ENCODE data around the gene ACVR2B.

The ACVR2B gene

GRCh38 chr3:38524141-38524739 lies 70.5 kb downstream of the ACVR2B start:
- Histone ChIP-seq H3K4me1 (ENCODE audit: control insufficient read depth, insufficient read depth, low read length) (no peaks in the 10 kb centered on the region), H3K4me3 (ENCODE audit: low read length) (no peak overlapping the region), H3K27me3 (ENCODE audit: control insufficient read depth, insufficient read depth, low read length) (no peaks in the 10 kb centered on the region), H3K9me3 (ENCODE audit: control insufficient read depth, low read length) (no peaks in the 10 kb centered on the region), H3K36me3 (ENCODE audit: control insufficient read depth, insufficient read depth, low read length) (peaks cover 5% of the 10 kb centered on the region), H3K9ac (ENCODE audit: low read length) (no peak overlapping the region)

- Histone ChIP-seq H3K4me3 (ENCODE audit: low read length) (no peak overlapping the region), H3K4me1 (ENCODE audit: control insufficient read depth, insufficient read depth, low read length) (no peaks in the 10 kb centered on the region), H3K36me3 (ENCODE audit: control insufficient read depth, insufficient read depth, low read length) (peaks cover 5% of the 10 kb centered on the region), H3K9me3 (ENCODE audit: control insufficient read depth, low read length) (no peaks in the 10 kb centered on the region), H3K9ac (ENCODE audit: low read length) (no peak overlapping the region), H3K27me3 (ENCODE audit: control insufficient read depth, insufficient read depth, low read length) (no peaks in the 10 kb centered on the region)
These were observed 73.1 kb downstream of the ACVR2B start for GRCh38 chr3:38526792-38527191.

GRCh38 chr3:38528457-38528856 lies 74.8 kb downstream of the ACVR2B start:
- no peak overlapping the region for H3K9ac ChIP-seq (ENCODE audit: low read length)
- no peaks in the 10 kb centered on the region for H3K4me1 ChIP-seq (ENCODE audit: control insufficient read depth, insufficient read depth, low read length)
- no peak overlapping the region for H3K4me3 ChIP-seq (ENCODE audit: low read length)
- no peaks in the 10 kb centered on the region for H3K27me3 ChIP-seq (ENCODE audit: control insufficient read depth, insufficient read depth, low read length)
- H3K9me3 ChIP-seq (ENCODE audit: control insufficient read depth, low read length), result no peaks in the 10 kb centered on the region
- H3K36me3 ChIP-seq (ENCODE audit: control insufficient read depth, insufficient read depth, low read length), result peaks cover 5% of the 10 kb centered on the region

- H3K36me3 ChIP-seq (ENCODE audit: control insufficient read depth, insufficient read depth, low read length), result peaks cover 5% of the 10 kb centered on the region
- no peaks in the 10 kb centered on the region for H3K9me3 ChIP-seq (ENCODE audit: control insufficient read depth, low read length)
- no peaks in the 10 kb centered on the region for H3K4me1 ChIP-seq (ENCODE audit: control insufficient read depth, insufficient read depth, low read length)
- no peak overlapping the region for H3K9ac ChIP-seq (ENCODE audit: low read length)
- H3K27me3 ChIP-seq (ENCODE audit: control insufficient read depth, insufficient read depth, low read length), result no peaks in the 10 kb centered on the region
- no peak overlapping the region for H3K4me3 ChIP-seq (ENCODE audit: low read length)
These were observed 78.8 kb downstream of the ACVR2B start for GRCh38 chr3:38532529-38532928.

GRCh38 chr3:38533285-38533976 lies 79.7 kb downstream of the ACVR2B start:
- no peak overlapping the region for H3K9ac ChIP-seq (ENCODE audit: low read length)
- H3K4me1 ChIP-seq (ENCODE audit: control insufficient read depth, insufficient read depth, low read length), result no peaks in the 10 kb centered on the region
- no peaks in the 10 kb centered on the region for H3K27me3 ChIP-seq (ENCODE audit: control insufficient read depth, insufficient read depth, low read length)
- H3K36me3 ChIP-seq (ENCODE audit: control insufficient read depth, insufficient read depth, low read length), result peaks cover under 1% of the 10 kb centered on the region
- no peaks in the 10 kb centered on the region for H3K9me3 ChIP-seq (ENCODE audit: control insufficient read depth, low read length)
- no peak overlapping the region for H3K4me3 ChIP-seq (ENCODE audit: low read length)

- no peaks in the 10 kb centered on the region for H3K36me3 ChIP-seq (ENCODE audit: control insufficient read depth, insufficient read depth, low read length)
- no peaks in the 10 kb centered on the region for H3K4me1 ChIP-seq (ENCODE audit: control insufficient read depth, insufficient read depth, low read length)
- no peaks in the 10 kb centered on the region for H3K9me3 ChIP-seq (ENCODE audit: control insufficient read depth, low read length)
- H3K9ac ChIP-seq (ENCODE audit: low read length), result no peak overlapping the region
- H3K4me3 ChIP-seq (ENCODE audit: low read length), result no peak overlapping the region
- no peaks in the 10 kb centered on the region for H3K27me3 ChIP-seq (ENCODE audit: control insufficient read depth, insufficient read depth, low read length)
These were observed 80.5 kb downstream of the ACVR2B start for GRCh38 chr3:38534180-38534579.

GRCh38 chr3:38534604-38535003 lies 80.9 kb downstream of the ACVR2B start:
- no peaks in the 10 kb centered on the region for H3K4me1 ChIP-seq (ENCODE audit: control insufficient read depth, insufficient read depth, low read length)
- H3K4me3 ChIP-seq (ENCODE audit: low read length), result no peak overlapping the region
- no peaks in the 10 kb centered on the region for H3K36me3 ChIP-seq (ENCODE audit: control insufficient read depth, insufficient read depth, low read length)
- no peak overlapping the region for H3K9ac ChIP-seq (ENCODE audit: low read length)
- H3K9me3 ChIP-seq (ENCODE audit: control insufficient read depth, low read length), result no peaks in the 10 kb centered on the region
- H3K27me3 ChIP-seq (ENCODE audit: control insufficient read depth, insufficient read depth, low read length), result no peaks in the 10 kb centered on the region

- Histone ChIP-seq H3K4me3 (ENCODE audit: low read length) (no peak overlapping the region), H3K4me1 (ENCODE audit: control insufficient read depth, insufficient read depth, low read length) (no peaks in the 10 kb centered on the region), H3K36me3 (ENCODE audit: control insufficient read depth, insufficient read depth, low read length) (no peaks in the 10 kb centered on the region), H3K9me3 (ENCODE audit: control insufficient read depth, low read length) (no peaks in the 10 kb centered on the region), H3K9ac (ENCODE audit: low read length) (no peak overlapping the region), H3K27me3 (ENCODE audit: control insufficient read depth, insufficient read depth, low read length) (no peaks in the 10 kb centered on the region)
These were observed 83.0 kb downstream of the ACVR2B start for GRCh38 chr3:38536671-38537070.

- H3K4me1 ChIP-seq (ENCODE audit: control insufficient read depth, insufficient read depth, low read length), result no peaks in the 10 kb centered on the region
These were observed 85.2 kb downstream of the ACVR2B start for GRCh38 chr3:38538773-38539353.

GRCh38 chr3:38541806-38542205 lies 88.1 kb downstream of the ACVR2B start:
- no peak overlapping the region for H3K9ac ChIP-seq (ENCODE audit: low read length)
- no peaks in the 10 kb centered on the region for H3K4me1 ChIP-seq (ENCODE audit: control insufficient read depth, insufficient read depth, low read length)
- H3K27me3 ChIP-seq (ENCODE audit: control insufficient read depth, insufficient read depth, low read length), result no peaks in the 10 kb centered on the region
- no peak overlapping the region for H3K4me3 ChIP-seq (ENCODE audit: low read length)
- no peaks in the 10 kb centered on the region for H3K9me3 ChIP-seq (ENCODE audit: control insufficient read depth, low read length)
- H3K36me3 ChIP-seq (ENCODE audit: control insufficient read depth, insufficient read depth, low read length), result no peaks in the 10 kb centered on the region

More at GRCh38 chr3:38538773-38539353, 85.2 kb downstream of the ACVR2B start:
- Histone ChIP-seq H3K36me3 (ENCODE audit: control insufficient read depth, insufficient read depth, low read length) (no peaks in the 10 kb centered on the region), H3K9ac (ENCODE audit: low read length) (no peak overlapping the region), H3K4me3 (ENCODE audit: low read length) (no peak overlapping the region), H3K9me3 (ENCODE audit: control insufficient read depth, low read length) (no peaks in the 10 kb centered on the region), H3K27me3 (ENCODE audit: control insufficient read depth, insufficient read depth, low read length) (no peaks in the 10 kb centered on the region)
